ENCODE results near the gene ENTHD1. TPM values are rescaled to one million over a fixed set of nuclear protein-coding genes. Genes with fewer than 3 reads are reported as not detected.
"Not testable (repeated sequence)": the region's sequence is repeated elsewhere in the genome, so short reads cannot be mapped to it uniquely, and the experiment has no call there.

Gene ENTHD1
- polyA plus RNA-seq, 1 experiment: not detected

DNA sequence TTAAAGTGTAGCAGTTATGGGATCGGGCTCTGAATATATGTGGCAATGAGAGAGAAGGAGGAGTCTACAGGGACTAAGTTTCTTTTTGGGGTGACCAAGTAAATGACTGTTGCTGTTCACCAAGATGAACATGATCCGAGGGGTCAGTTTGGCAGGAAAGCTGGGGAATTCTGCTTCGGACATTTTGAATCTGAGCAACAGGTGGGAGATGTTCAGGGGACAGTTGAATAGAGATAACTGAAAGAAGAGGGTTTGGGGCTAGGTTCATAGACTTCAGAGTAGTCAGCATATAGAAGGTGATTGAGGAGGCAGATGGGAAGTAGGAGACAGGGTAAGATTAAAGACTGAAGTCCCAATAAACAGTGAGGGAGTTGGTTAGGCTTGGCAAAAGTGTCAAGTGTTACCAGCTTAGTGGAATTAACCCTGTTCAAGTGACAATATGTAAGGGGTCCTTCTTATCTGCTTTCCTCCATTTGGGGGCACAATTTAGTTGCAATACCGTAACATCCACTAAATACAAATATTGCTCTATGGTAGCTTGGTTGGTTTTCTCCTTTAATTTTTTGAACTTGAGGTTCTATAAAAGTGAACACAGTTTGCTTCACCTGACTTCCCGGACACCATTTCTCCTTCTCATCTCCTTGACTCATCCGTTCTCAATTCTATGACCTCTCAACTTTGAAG lies 2.9 kb upstream of the ENTHD1 start:
- DNase-seq (ENCODE audit: low read depth, low spot score): no peak
- H3K4me3 ChIP-seq (ENCODE audit: low read depth, low read length): no peak overlapping the region
- no peak overlapping the region for H3K27ac ChIP-seq (ENCODE audit: low read depth, low read length)
- peaks cover 28% of the 10 kb centered on the region for H3K27me3 ChIP-seq (ENCODE audit: control insufficient read depth, insufficient read depth, low read length)
- CTCF ChIA-PET: interaction anchor here (0.8 kb wide), 1 partner anchor 49 kb away, joined by 4 read pairs; no protein-coding TSS in a partner anchor
- no peaks in the 10 kb centered on the region; the same call in 1 of the 2 replicates for H3K9me3 ChIP-seq (ENCODE audit: control insufficient read depth, insufficient read depth, low read length)
- POLR2A ChIA-PET: no interaction called here
- TF ChIP-seq, protein P1, sequence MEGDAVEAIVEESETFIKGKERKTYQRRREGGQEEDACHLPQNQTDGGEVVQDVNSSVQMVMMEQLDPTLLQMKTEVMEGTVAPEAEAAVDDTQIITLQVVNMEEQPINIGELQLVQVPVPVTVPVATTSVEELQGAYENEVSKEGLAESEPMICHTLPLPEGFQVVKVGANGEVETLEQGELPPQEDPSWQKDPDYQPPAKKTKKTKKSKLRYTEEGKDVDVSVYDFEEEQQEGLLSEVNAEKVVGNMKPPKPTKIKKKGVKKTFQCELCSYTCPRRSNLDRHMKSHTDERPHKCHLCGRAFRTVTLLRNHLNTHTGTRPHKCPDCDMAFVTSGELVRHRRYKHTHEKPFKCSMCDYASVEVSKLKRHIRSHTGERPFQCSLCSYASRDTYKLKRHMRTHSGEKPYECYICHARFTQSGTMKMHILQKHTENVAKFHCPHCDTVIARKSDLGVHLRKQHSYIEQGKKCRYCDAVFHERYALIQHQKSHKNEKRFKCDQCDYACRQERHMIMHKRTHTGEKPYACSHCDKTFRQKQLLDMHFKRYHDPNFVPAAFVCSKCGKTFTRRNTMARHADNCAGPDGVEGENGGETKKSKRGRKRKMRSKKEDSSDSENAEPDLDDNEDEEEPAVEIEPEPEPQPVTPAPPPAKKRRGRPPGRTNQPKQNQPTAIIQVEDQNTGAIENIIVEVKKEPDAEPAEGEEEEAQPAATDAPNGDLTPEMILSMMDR (IDR thresholded peaks at IDR 0.05; ENCODE audit: low read depth, low read length): no peak

DNA sequence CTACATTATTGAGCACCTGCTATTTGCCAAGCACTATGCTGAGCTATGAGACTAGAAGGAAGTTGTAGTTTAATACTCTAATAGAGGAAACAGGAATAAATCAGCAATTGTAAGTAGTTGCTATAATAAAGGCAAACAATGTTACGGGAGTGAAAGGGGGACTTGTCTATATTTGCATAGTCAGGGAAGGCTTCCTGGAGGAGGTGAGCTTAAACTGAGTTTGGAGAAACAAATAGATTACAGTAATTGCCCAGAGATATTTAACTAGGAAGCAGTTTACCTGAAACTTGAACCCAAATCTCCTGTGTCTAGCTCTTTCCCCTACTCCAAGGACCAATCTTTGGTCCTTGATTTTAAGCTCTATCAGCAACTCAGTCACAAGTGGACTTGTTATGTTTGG lies 2.1 kb upstream of the ENTHD1 start:
- Histone ChIP-seq H3K9me3 (ENCODE audit: control insufficient read depth, insufficient read depth, low read length) (no peaks in the 10 kb centered on the region; the same call in 1 of the 2 replicates), H3K27ac (ENCODE audit: low read depth, low read length) (no peak overlapping the region), H3K4me3 (ENCODE audit: low read depth, low read length) (no peak overlapping the region), H3K27me3 (ENCODE audit: control insufficient read depth, insufficient read depth, low read length) (peaks cover 21% of the 10 kb centered on the region)
- no peak for DNase-seq (ENCODE audit: low read depth, low spot score)
- TF ChIP-seq, protein P1 (IDR thresholded peaks at IDR 0.05; ENCODE audit: low read depth, low read length): no peak
- POLR2A ChIA-PET: no interaction called here
- CTCF ChIA-PET: no interaction called here

DNA sequence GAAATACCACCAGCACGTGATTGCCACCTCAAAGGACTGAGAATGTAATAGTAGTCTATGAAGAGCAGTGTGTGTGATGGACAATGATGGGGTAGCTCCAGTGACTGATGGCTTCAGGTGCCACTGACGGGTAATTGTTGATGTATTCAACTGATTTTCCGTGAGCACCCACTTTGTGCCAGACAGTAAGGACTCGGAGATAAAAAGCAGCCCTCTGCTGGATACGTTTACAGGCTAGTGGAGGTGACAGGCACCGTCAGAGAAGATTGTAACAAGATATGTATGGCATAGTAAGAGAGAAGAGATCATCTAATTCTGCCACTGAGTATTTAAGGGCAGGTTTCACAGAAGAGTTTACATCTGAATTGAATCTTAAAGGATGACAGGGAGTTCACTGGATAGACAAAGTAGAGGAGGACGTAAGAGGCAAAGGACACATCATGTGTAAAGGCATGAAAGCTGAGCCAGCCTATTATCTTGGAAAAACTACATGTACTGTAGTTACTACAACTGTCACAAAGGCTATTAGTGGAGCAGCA lies 1.1 kb upstream of the ENTHD1 start:
- Histone ChIP-seq H3K4me3 (ENCODE audit: low read depth, low read length) (no peak overlapping the region), H3K9me3 (ENCODE audit: control insufficient read depth, insufficient read depth, low read length) (no peaks in the 10 kb centered on the region; the same call in 1 of the 2 replicates), H3K27ac (ENCODE audit: low read depth, low read length) (no peak overlapping the region), H3K27me3 (ENCODE audit: control insufficient read depth, insufficient read depth, low read length) (peaks cover 21% of the 10 kb centered on the region)
- ChIA-PET POLR2A (no interaction called here), CTCF (no interaction called here)
- no peak for DNase-seq (ENCODE audit: low read depth, low spot score)
- TF ChIP-seq, protein P1 (IDR thresholded peaks at IDR 0.05; ENCODE audit: low read depth, low read length): no peak

DNA sequence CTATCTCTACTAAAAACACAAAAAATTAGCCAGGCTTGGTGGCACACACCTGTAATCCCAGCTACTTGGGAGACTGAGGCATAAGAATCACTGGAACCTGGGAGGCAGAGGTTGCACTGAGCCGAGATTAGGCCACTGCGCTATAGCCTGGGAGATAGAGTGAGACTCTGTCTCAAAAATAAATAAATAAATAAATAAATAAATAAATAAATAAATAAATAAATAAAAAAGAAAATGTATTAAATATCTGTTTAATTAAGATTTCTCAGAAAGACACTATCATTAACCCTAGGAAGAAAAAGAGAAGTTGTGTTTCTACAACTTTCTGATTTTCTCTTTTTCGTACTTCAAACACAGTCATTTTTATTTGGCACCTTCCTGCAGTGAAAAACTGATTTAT lies 3.6 kb downstream of the ENTHD1 start:
- CTCF ChIA-PET: interaction anchor here (0.9 kb wide), 1 partner anchor 135 kb away, joined by 3 read pairs; no protein-coding TSS in a partner anchor

DNA sequence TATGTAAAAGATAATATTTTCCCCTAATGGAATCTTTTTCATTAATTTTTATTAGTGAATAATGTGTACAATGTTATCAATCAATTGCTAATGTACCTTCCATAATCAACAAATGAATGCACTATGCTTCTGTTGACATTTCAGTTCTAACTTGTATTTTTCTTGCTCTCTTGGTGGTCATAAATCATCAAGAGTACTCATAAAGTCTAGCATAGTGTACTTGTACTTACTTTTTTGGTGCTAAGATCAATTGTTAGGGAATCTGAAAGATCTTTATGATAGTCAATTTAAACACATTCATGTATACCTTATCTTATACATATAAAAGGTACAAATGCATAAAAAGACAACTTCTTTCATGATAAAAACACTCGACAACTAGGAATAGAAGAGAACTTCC lies 10.5 kb downstream of the ENTHD1 start:
- ChIA-PET CTCF (no interaction called here), POLR2A (no interaction called here)
- H3K4me3 ChIP-seq (ENCODE audit: low read depth, low read length): no peak overlapping the region
- no peaks in the 10 kb centered on the region for H3K9me3 ChIP-seq (ENCODE audit: control insufficient read depth, insufficient read depth, low read length)
- TF ChIP-seq, protein P1 (IDR thresholded peaks at IDR 0.05; ENCODE audit: low read depth, low read length): no peak
- no peak overlapping the region for H3K27ac ChIP-seq (ENCODE audit: low read depth, low read length)
- no peak for DNase-seq (ENCODE audit: low read depth, low spot score)
- H3K27me3 ChIP-seq (ENCODE audit: control insufficient read depth, insufficient read depth, low read length): peaks cover 12% of the 10 kb centered on the region

More for the DNA sequence above, 3.6 kb downstream of the ENTHD1 start:
- H3K27me3 ChIP-seq (ENCODE audit: control insufficient read depth, insufficient read depth, low read length); H3K4me3 ChIP-seq (ENCODE audit: low read depth, low read length); H3K27ac ChIP-seq (ENCODE audit: low read depth, low read length); POLR2A ChIA-PET; DNase-seq (ENCODE audit: low read depth, low spot score); H3K9me3 ChIP-seq (ENCODE audit: control insufficient read depth, insufficient read depth, low read length): not testable (repeated sequence)

Data from AG04450 (cell line).